IMR-90 (cell line): Measurements from ENCODE around the gene SRRD. TPM values are rescaled to one million over a fixed set of nuclear protein-coding genes. Genes with fewer than 3 reads are reported as not detected.

Experiments used
- ATAC-seq: fragments of 200-7000 bp; cut with Tn5 transposase; 2 replicates; pipeline ENCODE4 v1.9.1; 2020; ENCODE audit warnings: low read depth, mild to moderate bottlenecking, moderate library complexity
- BruUV-seq: library from RNA; stranded (reverse); fragments of 400-500 nt; replicated peaks from 2 replicates; lab custom pipeline; 2021; lab: Mats Ljungman, UMichigan
- CTCF ChIA-PET: fragments of 300-600 bp; formaldehyde crosslinking; extraction: SDS; loops from one replicate; lab custom pipeline; 2021; ENCODE audit warnings: antibody characterized with exemption; lab: Yijun Ruan, JAX
- POLR2A ChIA-PET: fragments of 300-600 bp; sonication (Branson Sonifier 250); formaldehyde crosslinking; loops from one replicate; lab custom pipeline; 2022; ENCODE audit warnings: antibody characterized with exemption; ENCODE audit not compliant: unreplicated experiment; lab: Charles Lee
- DNase-seq: peaks from one replicate; pipeline ENCODE4 v3.0.0; 2013
- H2AFZ ChIP-seq: replicated peaks from 2 replicates; pipeline ENCODE3; 2013; ENCODE audit warnings: low read length, mild to moderate bottlenecking; ENCODE audit not compliant: poor library complexity
- H2AK5ac ChIP-seq: 2 replicates; pipeline ENCODE4 v1.6.1; 2013; ENCODE audit warnings: low read depth, low read length, inconsistent platforms
- H2AK9ac ChIP-seq: replicated peaks from 2 replicates; pipeline ENCODE3; 2013; ENCODE audit warnings: mild to moderate bottlenecking, low read depth, low read length, moderate library complexity; ENCODE audit not compliant: poor library complexity
- H2BK120ac ChIP-seq: 2 replicates; pipeline ENCODE4 v1.6.1; 2013; ENCODE audit warnings: low read depth, low read length, inconsistent platforms
- H2BK15ac ChIP-seq: 3 replicates; pipeline ENCODE4 v1.6.1; 2013; ENCODE audit warnings: low read depth, low read length, inconsistent platforms
- H2BK20ac ChIP-seq: 2 replicates; pipeline ENCODE4 v1.6.1; 2013; ENCODE audit warnings: low read depth, mild to moderate bottlenecking, inconsistent platforms, low read length, moderate library complexity
- H2BK5ac ChIP-seq: 2 replicates; pipeline ENCODE4 v1.6.1; 2013; ENCODE audit warnings: mild to moderate bottlenecking, low read depth, low read length, inconsistent platforms; ENCODE audit not compliant: poor library complexity, severe bottlenecking
- H3K14ac ChIP-seq: replicated peaks from 2 replicates; pipeline ENCODE4 v1.6.1; 2013; ENCODE audit warnings: low read depth, low read length, inconsistent platforms
- H3K18ac ChIP-seq: 2 replicates; pipeline ENCODE4 v1.6.1; 2013; ENCODE audit warnings: low read depth, low read length, control low read depth
- H3K23ac ChIP-seq: 2 replicates; pipeline ENCODE4 v1.6.1; 2013; ENCODE audit warnings: low read depth, low read length, inconsistent platforms
- H3K27ac ChIP-seq: 2 replicates; pipeline ENCODE4 v1.5.1; 2013; ENCODE audit warnings: mild to moderate bottlenecking, control low read depth, low read length; ENCODE audit not compliant: insufficient read depth
- H3K27me3 ChIP-seq: 2 replicates; pipeline ENCODE4 v1.6.1; 2013; ENCODE audit warnings: low read length; ENCODE audit not compliant: control insufficient read depth, insufficient read depth
- H3K36me3 ChIP-seq: 2 replicates; pipeline ENCODE4 v1.6.1; 2013; ENCODE audit warnings: low read length, mixed read lengths; ENCODE audit not compliant: control insufficient read depth, insufficient read depth
- H3K4ac ChIP-seq: 2 replicates; pipeline ENCODE4 v1.6.1; 2013; ENCODE audit warnings: low read depth, low read length, inconsistent platforms
- H3K4me1 ChIP-seq: 2 replicates; pipeline ENCODE4 v1.6.1; 2013; ENCODE audit warnings: low read length, mixed read lengths; ENCODE audit not compliant: control insufficient read depth, insufficient read depth
- H3K4me2 ChIP-seq: 2 replicates; pipeline ENCODE4 v1.6.1; 2013; ENCODE audit warnings: low read depth, mild to moderate bottlenecking, control low read depth, low read length, moderate library complexity
- H3K4me3 ChIP-seq: 2 replicates; pipeline ENCODE4 v1.5.1; 2013; ENCODE audit warnings: low read depth, mild to moderate bottlenecking, control low read depth, low read length, moderate library complexity; ENCODE audit not compliant: insufficient read depth
- H3K56ac ChIP-seq: 2 replicates; pipeline ENCODE4 v1.6.1; 2013; ENCODE audit warnings: low read length, inconsistent platforms; ENCODE audit not compliant: insufficient read depth; ENCODE audit errors: extremely low read depth
- H3K79me1 ChIP-seq, 2 experiments: 2 replicates each; pipeline ENCODE4 v1.6.1; 2013; ENCODE audit warnings: low read length in 2 of 2, inconsistent platforms in 1 of 2, low read depth in 1 of 2
- H3K9ac ChIP-seq: 2 replicates; pipeline ENCODE4 v1.6.1; 2013; ENCODE audit warnings: low read depth, low read length, control low read depth
- H3K9me1 ChIP-seq: 2 replicates; pipeline ENCODE4 v1.6.1; 2013; ENCODE audit warnings: low read length, inconsistent platforms; ENCODE audit not compliant: insufficient read depth
- H3K9me3 ChIP-seq: 2 replicates; pipeline ENCODE4 v1.6.1; 2013; ENCODE audit warnings: low read length; ENCODE audit not compliant: control insufficient read depth, insufficient read depth
- H4K20me1 ChIP-seq: 2 replicates; pipeline ENCODE4 v1.6.1; 2013; ENCODE audit warnings: low read length, inconsistent platforms; ENCODE audit not compliant: insufficient read depth
- H4K5ac ChIP-seq: 2 replicates; pipeline ENCODE4 v1.6.1; 2013; ENCODE audit warnings: mild to moderate bottlenecking, low read depth, low read length, control low read depth
- H4K8ac ChIP-seq, 2 experiments: 2 replicates each; pipeline ENCODE4 v1.6.1; 2013; ENCODE audit warnings: low read depth in 2 of 2, low read length in 2 of 2, control low read depth in 1 of 2, inconsistent platforms in 1 of 2
- H4K91ac ChIP-seq: 2 replicates; pipeline ENCODE4 v1.6.1; 2013; ENCODE audit warnings: low read depth, low read length, inconsistent platforms; ENCODE audit not compliant: insufficient read depth
- CEBPB ChIP-seq: IDR thresholded peaks from 2 replicates; pipeline ENCODE4 v1.6.1; 2012; ENCODE audit warnings: low read depth, low read length, improper control_type of control experiment
- CTCF ChIP-seq: conservative IDR thresholded peaks from 2 replicates; pipeline ENCODE4 v1.5.1; 2012; ENCODE audit warnings: mild to moderate bottlenecking, low read depth, low read length, improper control_type of control experiment
- FOS ChIP-seq: fragments of 150-350 bp; IDR thresholded peaks from 2 replicates; pipeline ENCODE4 v1.6.1; 2016; ENCODE audit warnings: low read depth, low read length
- NFE2L2 ChIP-seq: fragments of 150-350 bp; IDR thresholded peaks from 2 replicates; pipeline ENCODE4 v1.6.1; 2016; ENCODE audit warnings: low read depth, mild to moderate bottlenecking, low read length
- POLR2A ChIP-seq: IDR thresholded peaks from 2 replicates; pipeline ENCODE4 v1.6.1; 2012; ENCODE audit warnings: mild to moderate bottlenecking, low read depth, low read length
- RAD21 ChIP-seq: IDR thresholded peaks from 2 replicates; pipeline ENCODE4 v1.6.1; 2012; ENCODE audit warnings: low read length, improper control_type of control experiment
- RFX5 ChIP-seq: IDR thresholded peaks from 2 replicates; pipeline ENCODE4 v1.8.0; 2012; ENCODE audit warnings: low read depth, mild to moderate bottlenecking, low read length, moderate library complexity
- SMC3 ChIP-seq: fragments of 150-350 bp; IDR thresholded peaks from 2 replicates; pipeline ENCODE4 v1.6.1; 2016; ENCODE audit warnings: low read depth, mild to moderate bottlenecking, antibody characterized with exemption, low read length, moderate library complexity
- USF2 ChIP-seq: fragments of 150-350 bp; IDR thresholded peaks from 2 replicates; pipeline ENCODE4 v1.6.1; 2017; ENCODE audit warnings: mild to moderate bottlenecking, antibody characterized with exemption, low read length, low read depth
- WGBS, 2 experiments: methylation state at CpG; one replicate each; pipeline versions ENCODE4 v1.1.5 to v1.1.7; 2013; ENCODE audit warnings: missing lambda C conversion rate in 2 of 2; ENCODE audit not compliant: insufficient read length in 1 of 2; ENCODE audit errors: extremely low coverage in 2 of 2; 5-methylcytosine and 5-hydroxymethylcytosine counted together
- dilution Hi-C: fragments of 300-500 bp; cut with HindIII; formaldehyde crosslinking; loops from one replicate; pipeline ENCODE4 v1.14.3; 2018; ENCODE audit warnings: low sequenced_read_pairs; ENCODE audit not compliant: unreplicated experiment
- in situ Hi-C: fragments of 300-500 bp; cut with MboI; formaldehyde crosslinking; loops from 3 replicates; pipeline ENCODE4 v1.14.3; 2019; ENCODE audit warnings: low sequenced_read_pairs, inconsistent platforms, mixed read lengths
- intact Hi-C: fragments of 100-400 bp; cut with micrococcal nuclease; formaldehyde crosslinking; loops from 2 replicates; pipeline ENCODE4 v1.10.0; 2022
- polyA plus RNA-seq, 3 experiments: library from polyadenylated mRNA; depleted of rRNA; stranded (reverse); fragments of >200 nt; gene quantifications; 2 replicates each; pipeline ENCODE4 v1.2.3, GENCODE V29; 2012; ENCODE audit warnings: low replicate concordance in 1 of 3
- total RNA-seq: library from RNA; depleted of rRNA; stranded (reverse); fragments of >200 nt; gene quantifications from 2 replicates; pipeline ENCODE4 v1.2.3, GENCODE V29; 2012

SRRD gene
- total and polyA plus RNA-seq, 2 of the 4 experiments (the other 2 are of a cell fraction) = 18.3 to 24.0 TPM

- CTCF ChIA-PET = no interaction called here
- H3K36me3 ChIP-seq = peaks cover 26% of the 10 kb centered on the region
Measured at GRCh38 chr22:26540119-26540518, 56.4 kb downstream of the SRRD start.

More at GRCh38 chr22:26540119-26540518, 56.4 kb downstream of the SRRD start:
- WGBS, 2 experiments = 80% methylated on average over 1 of the region's 2 CpGs; no CpG with 5 or more reads in 1 of the 2 experiments
- Histone ChIP-seq H3K9ac (no peak overlapping the region), H3K4me3 (no peak overlapping the region), H2BK5ac (no peak overlapping the region), H3K27ac (no peak overlapping the region), H3K9me1 (peaks cover 3% of the 10 kb centered on the region), H2AK5ac (no peak overlapping the region), H3K9me3 (no peaks in the 10 kb centered on the region), H3K23ac (no peak overlapping the region), H4K5ac (no peak overlapping the region), H3K56ac (no peak overlapping the region), H4K8ac (no peak overlapping the region), H3K27me3 (no peaks in the 10 kb centered on the region), H2AK9ac (no peak overlapping the region), H4K91ac (no peak overlapping the region), H3K79me1 (peaks cover 6 to 62% of the 10 kb centered on the region in 2 experiments), H2BK120ac (no peak overlapping the region), H2BK15ac (no peak overlapping the region), H3K4ac (no peak overlapping the region), H3K4me2 (no peak overlapping the region), H4K20me1 (0 out of 2 replicates have a peak, but pooled peaks cover 4% of the 10 kb centered on the region), H3K14ac (no peak overlapping the region), H2BK20ac (no peak overlapping the region), H3K4me1 (no peaks in the 10 kb centered on the region), H3K18ac (no peak overlapping the region), H2AFZ (no peak overlapping the region)
- DNase-seq = no peak
- no TSS peak for BruUV-seq
- ATAC-seq = no peak
- in situ Hi-C loops (no loop called here), dilution Hi-C loops (no loop called here), intact Hi-C loops (no loop called here)
- TF ChIP-seq SMC3 (no peak), RFX5 (no peak), CTCF (no peak), POLR2A (no peak), RAD21 (no peak), NFE2L2 (no peak), CEBPB (no peak), USF2 (no peak), FOS (no peak)
- POLR2A ChIA-PET = no interaction called here
